GM23338 (cell line): ENCODE data around the gene RAB13. TPM values are rescaled to one million over a fixed set of nuclear protein-coding genes. Genes with fewer than 3 reads are reported as not detected.

Experiments
- ATAC-seq: fragments of 200-7000 bp; cut with Tn5 transposase; 3 replicates; pipeline ENCODE4 v1.9.1; 2020
- DNase-seq: peaks from one replicate; pipeline ENCODE4 v3.0.0-alpha.2; 2015; ENCODE audit warnings: low spot score
- H2AFZ ChIP-seq: fragments of 200-600 bp; sonication (generic); 2 replicates; pipeline ENCODE4 v1.8.0; 2016; ENCODE audit warnings: antibody characterized with exemption, mild to moderate bottlenecking, moderate library complexity
- H3F3A ChIP-seq: fragments of 200-600 bp; sonication (generic); replicated peaks from 2 replicates; pipeline ENCODE4 v1.8.0; 2017; ENCODE audit warnings: antibody characterized with exemption, mixed run types, low read depth
- H3K27ac ChIP-seq: fragments of 200-600 bp; sonication (generic); 2 replicates; pipeline ENCODE4 v1.6.1; 2016; ENCODE audit warnings: low read depth
- H3K27me3 ChIP-seq: fragments of 200-600 bp; sonication (generic); 2 replicates; pipeline ENCODE4 v1.8.0; 2016; ENCODE audit warnings: mild to moderate bottlenecking, mixed run types, moderate library complexity; ENCODE audit not compliant: insufficient read depth
- H3K36me3 ChIP-seq: fragments of 200-600 bp; sonication (generic); 2 replicates; pipeline ENCODE4 v1.8.0; 2016; ENCODE audit warnings: mild to moderate bottlenecking; ENCODE audit not compliant: insufficient read depth
- H3K4me1 ChIP-seq: fragments of 200-600 bp; sonication (generic); 2 replicates; pipeline ENCODE4 v1.8.0; 2016; ENCODE audit warnings: mild to moderate bottlenecking, moderate library complexity; ENCODE audit not compliant: insufficient read depth
- H3K4me2 ChIP-seq: fragments of 200-600 bp; sonication (generic); 2 replicates; pipeline ENCODE4 v1.7.1; 2017; ENCODE audit warnings: mixed run types
- H3K4me3 ChIP-seq: fragments of 200-600 bp; sonication (generic); 2 replicates; pipeline ENCODE4 v1.6.1; 2016; ENCODE audit warnings: mixed run types
- H3K79me2 ChIP-seq: fragments of 200-600 bp; sonication (generic); replicated peaks from 2 replicates; pipeline ENCODE4 v1.8.0; 2017; ENCODE audit warnings: mild to moderate bottlenecking; ENCODE audit not compliant: insufficient read depth
- H3K9me2 ChIP-seq: fragments of 200-600 bp; sonication (generic); 2 replicates; pipeline ENCODE4 v1.8.0; 2017; ENCODE audit not compliant: insufficient read depth
- H4K20me1 ChIP-seq: fragments of 200-600 bp; sonication (generic); replicated peaks from 2 replicates; pipeline ENCODE4 v1.8.0; 2017; ENCODE audit warnings: mild to moderate bottlenecking; ENCODE audit not compliant: insufficient read depth
- H3K27ac Mint-ChIP-seq: 2 replicates; pipeline ENCODE4 v1.8.0; 2020; ENCODE audit warnings: inconsistent platforms, mild to moderate bottlenecking, moderate library complexity, mixed read lengths
- H3K27me3 Mint-ChIP-seq: 3 replicates; pipeline ENCODE4 v1.8.0; 2022; ENCODE audit warnings: low read depth, mild to moderate bottlenecking, moderate library complexity, mixed read lengths, inconsistent platforms; ENCODE audit not compliant: insufficient read depth, poor library complexity
- H3K36me3 Mint-ChIP-seq: 3 replicates; pipeline ENCODE4 v1.8.0; 2021; ENCODE audit warnings: low read depth, mild to moderate bottlenecking, inconsistent platforms, moderate library complexity, mixed read lengths
- H3K4me1 Mint-ChIP-seq: 3 replicates; pipeline ENCODE4 v1.8.0; 2020; ENCODE audit warnings: mild to moderate bottlenecking, inconsistent platforms, mixed read lengths
- H3K4me3 Mint-ChIP-seq: 3 replicates; pipeline ENCODE4 v1.8.0; 2021; ENCODE audit warnings: moderate library complexity, mild to moderate bottlenecking, inconsistent platforms, mixed read lengths
- H3K9me3 Mint-ChIP-seq: 3 replicates; pipeline ENCODE4 v1.8.0; 2020; ENCODE audit warnings: moderate library complexity, mild to moderate bottlenecking, inconsistent platforms, mixed read lengths
- CTCF ChIP-seq, 2 experiments: fragments of 200-600 bp in 1 of 2; sonication (generic) in 1 of 2; conservative IDR thresholded peaks; 2 replicates each; pipeline versions ENCODE4 v1.5.1 to v1.6.1; 2016 to 2017; ENCODE audit warnings: antibody characterized with exemption in 2 of 2, low read depth in 2 of 2, mild to moderate bottlenecking in 2 of 2, moderate library complexity in 1 of 2
- ETS1 ChIP-seq: IDR thresholded peaks from 2 replicates; pipeline ENCODE4 v1.6.1; 2016; ENCODE audit warnings: antibody characterized with exemption
- JUNB ChIP-seq: IDR thresholded peaks from one replicate; pipeline ENCODE4 v1.6.1; 2016; ENCODE audit warnings: antibody characterized with exemption; ENCODE audit not compliant: unreplicated experiment
- STAT1 ChIP-seq: IDR thresholded peaks from one replicate; pipeline ENCODE4 v1.6.1; 2016; ENCODE audit warnings: antibody characterized with exemption; ENCODE audit not compliant: unreplicated experiment
- ZNF114 ChIP-seq: fragments of 250-450 bp; sonication (Bioruptor Pico); IDR thresholded peaks from 2 replicates; pipeline ENCODE4 v1.5.0; 2020; ENCODE audit warnings: mild to moderate bottlenecking, moderate library complexity
- ZNF331 ChIP-seq: fragments of 250-450 bp; sonication (Bioruptor Pico); IDR thresholded peaks from 2 replicates; pipeline ENCODE4 v1.5.0; 2020; ENCODE audit warnings: low read depth, mild to moderate bottlenecking, moderate library complexity
- polyA plus RNA-seq: library from polyadenylated mRNA; unstranded; fragments of >200 nt; fragmentation: Nextera tagmentation; extraction: Ambion mirVana; gene quantifications from 2 replicates; pipeline ENCODE4 v1.2.1, GENCODE V29; 2016
- total RNA-seq: library from RNA; depleted of rRNA; stranded (reverse); fragments of >200 nt; shearing (Covaris generic); gene quantifications from 2 replicates; pipeline ENCODE4 v1.2.3, GENCODE V29; 2014
- TF ChIP-seq, protein P1 (sequence below): fragments of 250-450 bp; sonication (Bioruptor Pico); IDR thresholded peaks from 2 replicates; pipeline ENCODE4 v1.5.0; 2020; ENCODE audit warnings: mild to moderate bottlenecking, moderate library complexity

The RAB13 gene
- total and polyA plus RNA-seq, 2 experiments from 2014 or later, result 38.6 to 171 TPM

DNA sequence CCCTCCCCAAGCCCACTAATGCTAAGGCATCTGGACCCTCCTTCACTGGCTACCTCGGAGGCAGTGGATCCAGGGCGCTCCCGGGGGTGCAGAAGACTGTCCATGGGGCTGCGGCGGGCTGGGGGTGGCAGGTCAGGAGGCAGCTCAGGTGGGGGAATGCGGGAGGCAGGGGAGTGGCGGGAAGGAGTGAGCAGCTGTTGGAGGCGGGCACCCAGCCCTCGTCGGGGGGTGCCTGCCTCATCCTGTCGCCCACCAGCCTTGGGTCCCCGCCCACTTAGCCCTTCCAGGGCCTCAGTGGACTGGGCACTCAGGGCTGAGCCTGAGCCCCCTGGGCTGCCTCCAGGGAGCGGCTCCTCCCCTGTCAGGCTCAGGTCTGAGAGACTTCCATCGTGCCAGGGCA lies 52.7 kb downstream of the RAB13 start (continued):
- TF ChIP-seq, protein P1, sequence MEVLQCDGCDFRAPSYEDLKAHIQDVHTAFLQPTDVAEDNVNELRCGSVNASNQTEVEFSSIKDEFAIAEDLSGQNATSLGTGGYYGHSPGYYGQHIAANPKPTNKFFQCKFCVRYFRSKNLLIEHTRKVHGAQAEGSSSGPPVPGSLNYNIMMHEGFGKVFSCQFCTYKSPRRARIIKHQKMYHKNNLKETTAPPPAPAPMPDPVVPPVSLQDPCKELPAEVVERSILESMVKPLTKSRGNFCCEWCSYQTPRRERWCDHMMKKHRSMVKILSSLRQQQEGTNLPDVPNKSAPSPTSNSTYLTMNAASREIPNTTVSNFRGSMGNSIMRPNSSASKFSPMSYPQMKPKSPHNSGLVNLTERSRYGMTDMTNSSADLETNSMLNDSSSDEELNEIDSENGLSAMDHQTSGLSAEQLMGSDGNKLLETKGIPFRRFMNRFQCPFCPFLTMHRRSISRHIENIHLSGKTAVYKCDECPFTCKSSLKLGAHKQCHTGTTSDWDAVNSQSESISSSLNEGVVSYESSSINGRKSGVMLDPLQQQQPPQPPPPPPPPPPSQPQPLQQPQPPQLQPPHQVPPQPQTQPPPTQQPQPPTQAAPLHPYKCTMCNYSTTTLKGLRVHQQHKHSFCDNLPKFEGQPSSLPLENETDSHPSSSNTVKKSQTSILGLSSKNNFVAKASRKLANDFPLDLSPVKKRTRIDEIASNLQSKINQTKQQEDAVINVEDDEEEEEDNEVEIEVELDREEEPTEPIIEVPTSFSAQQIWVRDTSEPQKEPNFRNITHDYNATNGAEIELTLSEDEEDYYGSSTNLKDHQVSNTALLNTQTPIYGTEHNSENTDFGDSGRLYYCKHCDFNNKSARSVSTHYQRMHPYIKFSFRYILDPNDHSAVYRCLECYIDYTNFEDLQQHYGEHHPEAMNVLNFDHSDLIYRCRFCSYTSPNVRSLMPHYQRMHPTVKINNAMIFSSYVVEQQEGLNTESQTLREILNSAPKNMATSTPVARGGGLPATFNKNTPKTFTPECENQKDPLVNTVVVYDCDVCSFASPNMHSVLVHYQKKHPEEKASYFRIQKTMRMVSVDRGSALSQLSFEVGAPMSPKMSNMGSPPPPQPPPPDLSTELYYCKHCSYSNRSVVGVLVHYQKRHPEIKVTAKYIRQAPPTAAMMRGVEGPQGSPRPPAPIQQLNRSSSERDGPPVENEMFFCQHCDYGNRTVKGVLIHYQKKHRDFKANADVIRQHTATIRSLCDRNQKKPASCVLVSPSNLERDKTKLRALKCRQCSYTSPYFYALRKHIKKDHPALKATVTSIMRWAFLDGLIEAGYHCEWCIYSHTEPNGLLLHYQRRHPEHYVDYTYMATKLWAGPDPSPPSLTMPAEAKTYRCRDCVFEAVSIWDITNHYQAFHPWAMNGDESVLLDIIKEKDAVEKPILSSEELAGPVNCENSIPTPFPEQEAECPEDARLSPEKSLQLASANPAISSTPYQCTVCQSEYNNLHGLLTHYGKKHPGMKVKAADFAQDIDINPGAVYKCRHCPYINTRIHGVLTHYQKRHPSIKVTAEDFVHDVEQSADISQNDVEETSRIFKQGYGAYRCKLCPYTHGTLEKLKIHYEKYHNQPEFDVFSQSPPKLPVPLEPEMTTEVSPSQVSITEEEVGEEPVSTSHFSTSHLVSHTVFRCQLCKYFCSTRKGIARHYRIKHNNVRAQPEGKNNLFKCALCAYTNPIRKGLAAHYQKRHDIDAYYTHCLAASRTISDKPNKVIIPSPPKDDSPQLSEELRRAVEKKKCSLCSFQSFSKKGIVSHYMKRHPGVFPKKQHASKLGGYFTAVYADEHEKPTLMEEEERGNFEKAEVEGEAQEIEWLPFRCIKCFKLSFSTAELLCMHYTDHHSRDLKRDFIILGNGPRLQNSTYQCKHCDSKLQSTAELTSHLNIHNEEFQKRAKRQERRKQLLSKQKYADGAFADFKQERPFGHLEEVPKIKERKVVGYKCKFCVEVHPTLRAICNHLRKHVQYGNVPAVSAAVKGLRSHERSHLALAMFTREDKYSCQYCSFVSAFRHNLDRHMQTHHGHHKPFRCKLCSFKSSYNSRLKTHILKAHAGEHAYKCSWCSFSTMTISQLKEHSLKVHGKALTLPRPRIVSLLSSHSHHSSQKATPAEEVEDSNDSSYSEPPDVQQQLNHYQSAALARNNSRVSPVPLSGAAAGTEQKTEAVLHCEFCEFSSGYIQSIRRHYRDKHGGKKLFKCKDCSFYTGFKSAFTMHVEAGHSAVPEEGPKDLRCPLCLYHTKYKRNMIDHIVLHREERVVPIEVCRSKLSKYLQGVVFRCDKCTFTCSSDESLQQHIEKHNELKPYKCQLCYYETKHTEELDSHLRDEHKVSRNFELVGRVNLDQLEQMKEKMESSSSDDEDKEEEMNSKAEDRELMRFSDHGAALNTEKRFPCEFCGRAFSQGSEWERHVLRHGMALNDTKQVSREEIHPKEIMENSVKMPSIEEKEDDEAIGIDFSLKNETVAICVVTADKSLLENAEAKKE (CRISPR knock-in tag), result no peak
- TF ChIP-seq ZNF331 (no peak), STAT1 (no peak), JUNB (no peak)

GRCh38 chr1:153932156-153933131 lies 53.7 kb downstream of the RAB13 start:
- Mint-ChIP-seq H3K27me3 (peaks cover 6% of the 10 kb centered on the region), H3K4me1 (no peaks in the 10 kb centered on the region), H3K27ac (no peak overlapping the region), H3K36me3 (peaks cover 63% of the 10 kb centered on the region), H3K4me3 (no peak overlapping the region), H3K9me3 (no peaks in the 10 kb centered on the region)
- TF ChIP-seq ZNF331 (no peak), CTCF (conservative IDR thresholded peaks at IDR 0.05; ENCODE audit: low read depth in 2 of 2) (no peak), ZNF114 (no peak), ETS1 (no peak)
- Histone ChIP-seq H3K4me3 (no peak overlapping the region), H4K20me1 (no peaks in the 10 kb centered on the region; the same call in 1 of the 2 replicates), H3F3A (0 out of 2 replicates have a peak, but pooled peaks cover 6% of the 10 kb centered on the region), H3K4me1 (peaks cover 4% of the 10 kb centered on the region; the same call in 1 of the 2 replicates), H3K9me2 (no peaks in the 10 kb centered on the region), H2AFZ (no peak overlapping the region), H3K36me3 (peaks cover 14% of the 10 kb centered on the region), H3K27ac (no peak overlapping the region), H3K79me2 (no peaks in the 10 kb centered on the region), H3K4me2 (no peak overlapping the region), H3K27me3 (no peaks in the 10 kb centered on the region)
- DNase-seq (no peak), ATAC-seq (no peak)
